ENCODE measurements around the gene GIMAP2.

- no peak for TF ChIP-seq SPI1 (IDR thresholded peaks at IDR 0.05; ENCODE audit: low read depth, low read length)
- no peak for TF ChIP-seq POLR2AphosphoS5 (IDR thresholded peaks at IDR 0.05; ENCODE audit: low read depth, low read length)
- no peak for TF ChIP-seq POLR2A (IDR thresholded peaks at IDR 0.05; ENCODE audit: low read depth, low read length)
These were observed 33.9 kb downstream of the GIMAP2 start for GRCh38 chr7:150719436-150719835.
